ENCODE measurements around the gene REXO5.

DNA sequence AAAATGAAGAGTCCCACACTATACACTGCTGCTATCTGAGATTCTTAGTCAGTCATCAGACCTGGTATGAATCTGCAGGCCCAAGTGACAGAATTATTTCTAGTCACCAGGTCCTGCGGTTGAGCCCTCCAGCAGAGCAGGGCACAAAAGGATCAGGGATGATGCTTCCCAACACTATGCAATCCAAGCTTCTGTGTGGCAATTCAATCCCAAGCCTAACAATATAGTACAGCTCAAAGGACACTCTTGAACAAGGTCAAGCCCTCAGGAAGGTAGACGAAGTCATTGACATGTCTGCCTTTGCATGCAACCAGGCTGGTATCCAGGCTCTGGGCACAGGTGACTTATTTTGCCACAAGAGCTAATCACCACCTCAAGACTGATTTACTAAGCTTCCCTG is 88.1 kb downstream of the REXO5 start:
- TF ChIP-seq CTCF (conservative IDR thresholded peaks at IDR 0.05; ENCODE audit: low read depth, low read length) = no peak
- TF ChIP-seq EZH2 (IDR thresholded peaks at IDR 0.05; ENCODE audit: borderline replicate concordance, low read depth, low read length, poor library complexity, severe bottlenecking) = no peak
